ENCODE results near the gene CLDN7.

GRCh38 chr17:7233701-7234082 lies 28.6 kb downstream of the CLDN7 start:
- TF ChIP-seq POLR2AphosphoS5 (IDR thresholded peaks at IDR 0.05; ENCODE audit: low read depth, low read length): no peak
- peak; percentile 15; the same call in 1 of the 2 replicates for TF ChIP-seq SIN3A (IDR thresholded peaks at IDR 0.05; ENCODE audit: borderline replicate concordance, insufficient read depth, low read length)
- no peak for TF ChIP-seq REST (IDR thresholded peaks at IDR 0.05; ENCODE audit: insufficient read depth in 1 of 2, low read depth in 2 of 2, low read length in 2 of 2)
- TF ChIP-seq FOXP2 (optimal IDR thresholded peaks at IDR 0.05; ENCODE audit: borderline replicate concordance, extremely low read depth, extremely low read length, insufficient read depth): no peak

Data from PFSK-1 (cell line).